Brain pericyte (primary cell): Measurements from ENCODE around the gene GET4.
"Not testable (repeated sequence)": the region's sequence is repeated elsewhere in the genome, so short reads cannot be mapped to it uniquely, and the experiment has no call there.

Source experiments
- DNase-seq: peaks from one replicate; pipeline ENCODE4 v3.0.0-alpha.2; 2012; ENCODE audit warnings: low read depth, low spot score

The GET4 gene

GRCh38 chr7:898855-899681, 22.7 kb downstream of the GET4 start:
- DNase-seq, result no peak

- no peak for DNase-seq
Observed at GRCh38 chr7:899806-900205, 23.5 kb downstream of the GET4 start.

- no peak for DNase-seq
Observed at GRCh38 chr7:900331-901040, 24.1 kb downstream of the GET4 start.

- DNase-seq, result no peak
Observed at GRCh38 chr7:901041-901387, 24.7 kb downstream of the GET4 start.

GRCh38 chr7:901388-902154, 25.2 kb downstream of the GET4 start:
- DNase-seq, result no peak

- no peak for DNase-seq
Observed at GRCh38 chr7:902996-903395, 26.6 kb downstream of the GET4 start.

GRCh38 chr7:903921-904755, 27.8 kb downstream of the GET4 start:
- DNase-seq, result no peak

- DNase-seq, result no peak
Observed at GRCh38 chr7:904847-905246, 28.5 kb downstream of the GET4 start.

GRCh38 chr7:906776-907157, 30.4 kb downstream of the GET4 start:
- DNase-seq, result no peak

GRCh38 chr7:907158-907980, 31.0 kb downstream of the GET4 start:
- no peak for DNase-seq

GRCh38 chr7:908159-908581, 31.8 kb downstream of the GET4 start:
- DNase-seq, result no peak

GRCh38 chr7:908591-909357, 32.4 kb downstream of the GET4 start:
- not testable (repeated sequence) for DNase-seq

- no peak for DNase-seq
Observed at GRCh38 chr7:909358-910329, 33.3 kb downstream of the GET4 start.

GRCh38 chr7:910441-910861, 34.1 kb downstream of the GET4 start:
- DNase-seq, result no peak

GRCh38 chr7:910931-911431, 34.6 kb downstream of the GET4 start:
- DNase-seq, result no peak

- no peak for DNase-seq
Observed at GRCh38 chr7:911791-912480, 35.6 kb downstream of the GET4 start.

- DNase-seq, result no peak
Observed at GRCh38 chr7:913736-914520, 37.6 kb downstream of the GET4 start.
